HG03521 (cell line): Measurements from ENCODE around the gene GRAP.
"Not testable (repeated sequence)": the region's sequence is repeated elsewhere in the genome, so short reads cannot be mapped to it uniquely, and the experiment has no call there.

Experiments
- ATAC-seq: cut with Tn5 transposase; IDR thresholded peaks from one replicate; pipeline ENCODE4 v1.9.1; 2021; ENCODE audit warnings: mild to moderate bottlenecking, moderate library complexity; ENCODE audit not compliant: unreplicated experiment

GRAP gene

DNA sequence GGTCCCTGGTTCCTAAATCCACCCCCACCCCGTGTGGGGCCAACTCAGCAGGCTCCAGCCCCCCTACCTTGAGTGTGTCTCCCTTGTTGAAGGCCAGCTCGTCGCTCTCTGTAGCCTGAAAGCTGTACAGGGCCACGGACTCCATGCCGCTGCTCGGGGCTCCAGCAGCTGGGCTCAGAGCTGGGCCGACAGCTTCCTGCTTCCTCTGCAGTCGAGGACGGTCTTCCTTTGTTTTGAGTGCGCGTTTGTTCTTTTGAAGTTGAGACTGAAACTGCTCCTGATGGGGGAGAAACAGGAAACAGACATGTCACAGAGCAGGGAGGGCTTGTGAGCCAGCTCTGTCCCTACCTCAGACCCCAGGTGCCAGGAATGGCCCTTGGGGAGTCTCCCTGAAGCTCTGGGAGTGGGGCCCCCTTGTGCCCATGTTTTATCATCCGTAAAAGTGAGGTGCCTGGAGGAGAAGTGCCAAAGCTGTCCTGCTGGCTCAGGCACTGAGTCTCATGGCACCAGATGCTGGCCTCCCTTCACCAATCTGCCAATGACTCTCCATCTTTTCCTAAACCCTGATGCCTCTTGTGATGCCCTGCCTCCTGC is at the start of gene GRAP:
Gene GRAP, minus strand, starts transcription at position 176 of the 594 bp plus-strand sequence. Its CDS starts 31 bp downstream, at position 145.
- ATAC-seq = not testable (repeated sequence)

DNA sequence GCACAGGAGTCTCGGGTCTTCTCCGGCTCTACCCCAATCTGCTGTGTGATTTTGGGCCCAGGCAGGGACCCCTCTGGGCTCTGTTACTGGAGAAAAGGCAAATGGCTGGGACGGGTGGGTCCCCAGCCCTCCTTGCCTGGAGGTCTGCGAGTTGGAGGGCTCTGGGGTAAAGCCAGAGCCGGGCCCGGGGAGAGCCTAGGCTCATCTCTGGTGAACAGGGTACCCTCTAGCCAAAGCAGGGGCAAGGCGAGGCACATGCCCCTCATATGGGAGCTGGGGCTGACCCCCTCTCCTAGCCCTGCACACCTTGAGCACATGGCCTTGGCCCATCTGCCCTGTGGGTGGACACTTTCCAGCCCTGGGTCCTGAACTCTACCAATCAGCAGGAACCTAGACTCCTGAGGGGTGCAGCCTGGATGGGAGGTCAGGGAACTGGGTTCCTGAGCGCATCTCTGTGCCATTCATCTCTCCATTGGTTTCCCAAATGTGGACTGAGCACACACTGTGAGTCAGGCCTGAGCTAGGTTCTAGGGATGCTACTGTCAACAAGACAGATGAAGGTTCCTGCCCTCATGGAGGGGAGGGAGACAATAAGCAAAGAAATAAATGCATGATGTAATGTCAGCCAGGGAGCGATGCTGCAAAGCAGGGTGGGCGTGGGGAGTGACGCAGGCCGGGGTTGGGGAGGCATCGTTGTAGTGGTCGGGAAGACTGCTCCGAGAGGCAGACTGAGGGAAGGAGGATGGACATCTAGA is 47.1 kb upstream of the GRAP start:
- not testable (repeated sequence) for ATAC-seq

DNA sequence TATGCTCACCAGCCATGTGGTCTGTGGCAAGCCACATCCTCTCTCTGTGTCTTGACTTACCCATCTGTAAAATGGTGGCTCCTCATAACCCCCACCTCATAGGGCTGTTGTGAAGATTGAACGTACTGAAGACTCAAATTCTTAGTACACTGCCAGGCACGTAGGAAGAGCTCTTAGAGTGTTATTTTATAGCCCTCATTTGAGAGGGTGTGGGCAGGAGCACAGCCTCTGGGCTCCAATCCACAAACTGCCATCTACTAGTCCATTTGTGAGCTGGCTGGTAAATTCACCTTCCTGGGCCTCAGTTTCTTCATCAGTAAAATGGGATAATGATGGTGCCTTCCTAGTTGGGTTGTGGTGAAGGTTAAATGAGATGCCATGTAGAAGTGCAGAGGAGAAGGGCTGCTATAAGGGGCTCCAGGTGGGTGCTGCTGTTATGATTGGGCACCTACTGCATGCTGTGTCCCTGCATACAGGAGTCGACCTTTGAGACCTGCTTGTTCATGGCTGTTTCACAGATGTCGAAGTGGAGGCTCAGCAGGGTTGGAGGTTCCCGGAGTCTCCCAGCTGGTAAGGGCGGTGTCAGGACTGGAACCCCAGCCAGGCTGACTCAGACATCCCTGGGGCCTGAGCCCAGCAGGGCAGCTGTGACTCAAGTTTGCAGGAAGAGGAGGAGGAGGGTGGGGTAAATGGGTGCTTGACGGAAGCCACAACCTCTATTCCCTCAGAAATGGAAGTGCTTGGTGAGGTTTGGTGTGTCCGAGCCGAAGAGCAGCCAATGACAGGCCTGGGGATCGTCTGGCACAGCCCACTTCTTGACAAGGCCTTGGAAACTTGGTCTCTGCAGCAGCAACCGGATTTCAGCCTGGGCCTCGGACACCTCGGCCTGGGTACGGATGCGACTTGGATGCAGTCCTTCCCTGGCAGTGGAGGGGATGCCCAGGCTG is 46.3 kb upstream of the GRAP start:
- not testable (repeated sequence) for ATAC-seq

DNA sequence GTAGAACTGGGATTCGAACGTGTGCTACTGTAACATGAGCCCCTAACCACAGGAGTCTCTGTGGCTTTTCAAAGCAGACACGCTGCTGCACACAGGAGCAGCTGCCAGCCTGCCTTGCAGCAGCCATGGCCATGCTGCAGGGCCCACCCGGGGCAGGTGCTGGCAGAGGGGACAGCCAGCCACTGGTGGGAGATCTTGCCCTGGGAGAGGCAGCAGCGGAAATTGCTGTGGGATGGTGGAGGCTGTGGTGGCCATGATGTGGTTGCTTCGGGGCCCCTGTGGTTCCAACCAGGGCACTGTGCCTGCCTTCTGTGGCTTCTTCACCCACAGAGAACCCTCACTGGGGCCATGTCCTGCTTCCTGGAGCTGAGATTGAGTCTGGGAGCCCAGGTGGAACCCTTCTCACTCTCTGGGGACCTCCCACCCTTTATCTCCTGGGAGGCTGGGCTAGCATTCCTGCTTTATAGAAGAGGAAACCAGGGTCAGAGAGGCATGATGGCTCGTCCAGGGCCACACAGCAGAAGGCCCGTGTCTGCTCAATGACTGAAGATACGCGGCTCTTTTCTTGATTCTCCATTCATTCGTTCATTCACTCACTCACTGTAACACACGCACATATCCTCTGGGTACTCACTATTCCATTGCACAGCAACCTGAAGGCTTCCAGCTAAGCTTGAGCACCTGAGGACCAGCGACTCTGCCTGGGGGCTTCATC is 43.5 kb upstream of the GRAP start:
- ATAC-seq = not testable (repeated sequence)

DNA sequence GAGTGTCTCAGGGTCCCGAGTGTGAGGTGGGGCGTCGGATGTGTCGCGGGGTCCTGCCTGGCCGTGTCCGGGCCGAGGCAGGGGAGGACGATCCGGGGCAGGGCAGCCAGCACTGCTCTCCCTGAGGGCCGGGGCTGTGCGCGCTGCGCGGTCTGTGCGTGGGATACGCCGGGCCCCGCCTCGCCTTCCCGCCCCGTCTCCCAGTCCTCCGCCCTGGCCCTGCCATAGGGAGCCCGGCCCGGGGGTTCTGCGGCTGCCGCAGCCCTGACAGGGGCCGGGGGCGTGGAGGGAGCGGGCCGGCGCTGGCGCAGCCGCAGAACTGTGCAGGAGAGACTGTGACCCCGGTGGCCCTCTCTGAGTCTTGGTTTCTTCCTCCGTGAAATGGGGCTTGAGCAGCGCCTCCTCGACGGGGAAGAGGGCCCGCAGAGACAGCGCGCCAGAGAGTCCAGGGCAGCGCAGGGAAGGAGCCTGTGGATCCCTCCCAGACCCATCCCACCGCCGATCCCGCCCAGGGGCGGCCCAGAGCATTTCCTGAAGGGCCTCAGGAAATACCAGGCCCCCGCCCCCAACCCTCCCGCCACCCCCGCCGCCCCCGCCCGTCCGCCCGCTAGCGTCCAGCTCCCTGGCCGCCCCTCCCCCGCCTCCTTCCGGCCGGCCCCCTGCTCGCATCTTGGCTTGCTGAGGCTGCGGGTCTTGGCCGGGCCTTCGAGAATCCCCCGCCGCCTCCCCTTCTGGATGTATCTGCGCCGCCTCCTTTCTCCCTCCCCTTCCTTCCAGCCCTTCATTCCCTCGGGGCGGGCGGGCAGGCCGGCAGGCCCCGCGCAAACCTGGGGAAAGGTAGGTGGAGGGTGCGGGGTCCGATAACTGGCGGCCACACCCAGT is 42.3 kb upstream of the GRAP start:
- ATAC-seq = not testable (repeated sequence)

- not testable (repeated sequence) for ATAC-seq
These were observed 30.6 kb upstream of the GRAP start for GRCh38 chr17:19077386-19077785.

DNA sequence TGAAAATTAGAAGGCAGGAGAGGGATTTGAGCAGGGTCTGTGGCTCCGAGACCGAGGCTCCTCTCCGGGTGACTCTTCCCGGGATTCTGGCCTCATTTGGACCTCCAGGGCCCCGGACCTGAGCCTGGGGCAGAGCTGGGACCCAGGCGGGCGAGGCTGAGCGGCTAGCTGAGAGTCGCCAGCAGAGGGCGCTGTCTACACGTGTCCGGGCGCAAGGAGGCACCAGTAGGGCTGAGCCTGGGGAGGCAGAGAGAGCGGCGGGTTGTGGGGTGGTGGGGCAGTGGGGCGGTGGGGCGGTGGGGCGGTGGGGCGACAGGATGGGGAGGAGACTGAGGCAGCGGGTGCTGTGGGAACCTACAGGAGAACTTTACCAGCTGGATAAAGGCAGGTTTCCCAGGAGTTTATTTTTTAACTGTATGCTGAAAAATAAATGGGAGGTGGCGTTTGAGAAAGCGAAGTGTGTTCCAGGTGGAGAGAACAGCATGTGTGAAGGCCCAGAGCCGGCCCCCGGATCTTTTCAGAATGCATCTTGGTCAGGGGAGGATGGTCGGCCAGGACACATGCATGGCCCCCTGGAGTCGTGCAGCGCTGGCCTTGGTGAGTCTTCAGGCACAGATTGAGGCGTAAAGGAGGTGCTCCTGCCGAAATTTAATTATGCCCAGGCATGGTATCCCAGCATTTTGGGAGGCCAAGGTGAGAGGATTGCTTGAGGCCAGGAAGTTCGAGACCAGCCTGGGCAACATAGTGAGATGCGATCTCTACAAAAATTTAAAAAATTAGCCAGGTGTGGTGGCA is 29.8 kb upstream of the GRAP start:
- ATAC-seq = peak; percentile 51

DNA sequence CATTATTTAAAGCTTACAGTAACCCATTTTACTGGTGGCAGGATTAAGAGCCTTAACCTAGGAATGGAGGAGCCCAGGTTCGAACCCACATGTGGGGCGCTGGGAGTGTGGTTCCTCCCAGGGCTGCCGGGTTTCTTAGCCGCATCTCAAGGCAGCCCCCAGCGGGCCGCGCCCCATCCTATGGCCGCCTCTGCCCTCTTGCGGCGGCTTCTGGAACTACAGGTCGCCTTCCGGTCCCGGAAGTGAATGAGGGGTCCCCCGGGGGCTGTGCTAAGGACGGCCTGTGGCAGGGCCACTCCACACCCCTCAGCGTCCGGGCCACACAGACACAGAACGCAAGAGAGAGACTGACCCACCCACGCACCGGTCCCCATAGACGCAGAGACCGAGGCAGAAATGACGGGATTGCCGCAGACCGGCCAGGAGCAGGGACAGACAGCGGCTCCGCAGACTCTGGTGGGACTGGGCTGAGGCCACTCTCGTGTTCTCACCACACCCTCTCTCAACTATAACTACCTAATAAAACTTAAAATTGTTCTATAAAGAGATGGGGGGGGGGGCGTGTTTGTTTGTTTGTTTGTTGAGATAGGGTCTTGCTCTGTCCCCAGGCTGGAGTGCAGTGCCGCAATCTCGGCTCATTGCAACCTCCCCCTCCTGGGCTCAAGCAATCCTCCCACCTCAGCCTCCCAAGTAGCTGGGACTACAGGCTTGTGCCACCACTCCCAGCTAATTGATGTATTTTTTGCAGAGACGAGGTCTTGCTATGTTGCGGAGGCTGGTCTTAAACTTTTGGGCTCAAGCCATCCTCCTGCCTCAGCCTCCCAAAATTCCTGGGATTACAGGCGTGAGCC is 23.8 kb upstream of the GRAP start:
- not testable (repeated sequence) for ATAC-seq

DNA sequence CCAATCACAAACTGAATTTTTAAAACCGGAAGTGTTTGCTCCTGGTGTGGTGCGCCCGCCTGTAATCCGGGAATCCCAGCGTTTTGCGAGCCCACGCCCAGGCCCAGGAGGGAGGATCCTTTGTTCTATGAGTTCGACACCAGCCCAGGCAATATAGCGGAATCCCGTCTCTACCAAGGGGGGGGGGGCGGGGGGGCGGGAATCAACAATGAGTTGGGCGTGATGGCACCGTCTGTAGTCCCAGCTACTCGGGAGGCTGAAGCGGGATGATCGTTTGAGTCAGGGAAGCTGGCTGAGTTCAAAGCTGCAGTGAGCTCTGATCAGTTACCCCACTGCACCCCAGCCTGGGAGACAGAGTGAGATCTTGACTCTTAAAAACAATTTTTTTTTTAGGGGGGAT is 17.6 kb upstream of the GRAP start:
- not testable (repeated sequence) for ATAC-seq

DNA sequence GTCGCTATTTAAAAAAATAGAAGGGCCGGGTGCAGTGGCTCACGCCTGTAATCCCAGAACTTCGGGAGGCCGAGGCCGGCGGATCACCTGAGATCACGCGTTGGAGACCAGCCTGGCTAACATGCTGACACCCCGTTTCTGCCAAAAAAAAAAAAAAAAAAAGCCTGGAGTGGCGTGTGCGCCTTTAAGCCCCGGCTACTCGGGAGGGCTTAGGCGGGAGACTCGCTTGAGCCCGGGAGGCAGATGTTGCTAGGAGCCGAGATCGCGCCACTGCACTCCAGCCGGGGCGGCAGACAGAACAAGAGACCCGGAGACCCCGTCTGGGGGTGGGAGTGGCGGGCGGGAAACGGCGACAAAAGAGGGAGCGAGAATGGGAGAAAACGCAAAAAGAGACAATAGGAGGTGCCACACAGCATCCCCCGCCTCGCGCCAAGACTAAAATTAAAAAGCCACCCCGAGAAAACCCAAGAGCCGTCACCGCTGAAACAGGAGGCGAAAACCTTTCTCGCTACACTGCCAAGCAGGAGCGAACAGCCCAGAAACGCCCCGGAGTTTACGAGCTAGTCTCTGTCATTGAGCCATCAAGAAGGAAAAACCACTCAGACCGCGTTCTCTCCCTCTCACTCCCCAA is 16.7 kb upstream of the GRAP start:
- not testable (repeated sequence) for ATAC-seq

DNA sequence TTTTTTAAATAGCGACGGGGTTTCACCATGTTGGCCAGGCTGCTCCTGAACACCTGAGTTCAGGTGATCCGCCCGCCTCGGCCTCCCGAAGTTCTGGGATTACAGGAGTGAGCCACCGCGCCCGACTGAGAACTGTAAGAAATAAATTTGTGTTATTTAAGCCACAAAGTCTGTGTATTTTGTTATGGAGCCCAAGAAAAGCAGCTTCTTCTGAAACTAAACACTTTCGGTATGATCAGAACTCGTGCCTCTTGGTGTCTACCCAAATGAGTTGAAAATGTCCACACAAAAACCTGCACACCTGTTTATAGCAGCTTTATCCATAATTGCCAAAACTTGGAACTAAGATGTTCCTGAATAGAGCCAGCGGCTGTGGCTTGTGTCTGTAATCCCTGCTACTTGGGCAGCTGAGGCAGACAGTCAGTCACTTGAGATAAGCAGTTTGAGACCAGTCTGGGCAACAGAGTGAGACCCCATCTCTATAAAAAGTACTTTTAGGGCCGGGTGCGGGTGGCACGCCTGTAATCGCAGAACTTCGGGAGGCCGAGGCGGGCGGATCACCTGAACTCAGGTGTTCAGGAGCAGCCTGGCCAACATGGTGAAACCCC is 16.1 kb upstream of the GRAP start:
- ATAC-seq = peak; percentile 61

DNA sequence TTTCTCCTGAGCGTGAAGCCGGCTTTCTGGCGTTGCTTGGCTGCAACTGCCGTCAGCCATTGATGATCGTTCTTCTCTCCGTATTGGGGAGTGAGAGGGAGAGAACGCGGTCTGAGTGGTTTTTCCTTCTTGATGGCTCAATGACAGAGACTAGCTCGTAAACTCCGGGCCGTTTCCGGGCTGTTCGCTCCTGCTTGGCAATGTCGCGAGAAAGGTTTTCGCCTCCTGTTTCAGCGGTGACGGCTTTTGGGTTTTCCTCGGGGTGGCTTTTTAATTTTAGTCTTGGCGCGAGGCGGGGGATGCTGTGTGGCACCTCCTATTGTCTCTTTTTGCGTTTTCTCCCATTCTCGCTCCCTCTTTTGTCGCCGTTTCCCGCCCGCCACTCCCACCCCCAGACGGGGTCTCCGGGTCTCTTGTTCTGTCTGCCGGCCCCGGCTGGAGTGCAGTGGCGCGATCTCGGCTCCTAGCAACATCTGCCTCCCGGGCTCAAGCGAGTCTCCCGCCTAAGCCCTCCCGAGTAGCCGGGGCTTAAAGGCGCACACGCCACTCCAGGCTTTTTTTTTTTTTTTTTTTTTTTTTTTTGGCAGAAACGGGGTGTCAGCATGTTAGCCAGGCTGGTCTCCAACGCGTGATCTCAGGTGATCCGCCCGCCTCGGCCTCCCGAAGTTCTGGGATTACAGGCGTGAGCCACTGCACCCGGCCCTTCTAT is 15.4 kb upstream of the GRAP start:
- ATAC-seq = peak; percentile 55

- ATAC-seq = not testable (repeated sequence)
These were observed 8.7 kb upstream of the GRAP start for GRCh38 chr17:19055447-19055846.

GRCh38 chr17:19048826-19049225 is 2.1 kb upstream of the GRAP start:
- not testable (repeated sequence) for ATAC-seq

DNA sequence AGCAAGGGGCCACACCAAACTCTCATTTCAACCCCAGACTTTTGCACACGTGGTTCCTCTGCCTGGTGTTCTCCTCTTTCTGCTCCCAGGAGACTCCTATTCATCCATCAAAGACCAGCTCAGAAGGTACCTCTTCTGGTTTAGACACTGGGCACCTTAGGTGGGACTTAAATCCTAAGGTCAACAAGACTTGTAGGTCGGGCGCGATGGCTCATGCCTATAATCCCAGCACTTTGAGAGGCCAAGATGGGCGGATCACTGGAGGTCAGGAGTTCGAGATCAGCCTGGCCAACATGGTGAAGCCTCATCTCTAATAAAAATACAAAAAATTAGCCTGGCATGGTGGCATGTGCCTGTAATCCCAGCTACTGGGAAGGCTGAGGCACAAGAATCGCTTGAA is 753 bp upstream of the GRAP start:
- ATAC-seq = not testable (repeated sequence)

- not testable (repeated sequence) for ATAC-seq
These were observed 2.1 kb downstream of the GRAP start for GRCh38 chr17:19044643-19045042.
